K562 (cell line): Measurements from ENCODE around the gene UNC50. TPM values are rescaled to one million over a fixed set of nuclear protein-coding genes. Genes with fewer than 3 reads are reported as not detected.
"Not testable (repeated sequence)": the region's sequence is repeated elsewhere in the genome, so short reads cannot be mapped to it uniquely, and the experiment has no call there.

Experiments
- ATAC-seq: fragments of 200-7000 bp; cut with Tn5 transposase; 3 replicates; pipeline ENCODE4 v1.9.1; 2020; ENCODE audit warnings: moderate library complexity
- BruUV-seq: library from RNA; stranded (reverse); fragments of 400-500 nt; replicated peaks from 2 replicates; lab custom pipeline; 2021; lab: Mats Ljungman, UMichigan
- CTCF ChIA-PET: fragments of 300-600 bp; formaldehyde crosslinking; extraction: SDS; loops from one replicate; lab custom pipeline; 2021; ENCODE audit warnings: low intra/inter-chr PET ratio; lab: Yijun Ruan, JAX
- POLR2A ChIA-PET: fragments of 300-600, 350-650 bp; sonication (Branson Sonifier 250); formaldehyde crosslinking; extraction: SDS; loops from one replicate; lab custom pipeline; 2021; ENCODE audit warnings: antibody characterized with exemption, inconsistent platforms; lab: Yijun Ruan, JAX
- DNase-seq, 4 experiments: peaks; one replicate each; pipeline versions ENCODE4 v3.0.0 to v3.0.0-alpha.2; 2011 to 2018; ENCODE audit warnings: low spot score in 3 of 4, mixed read lengths in 3 of 4; ENCODE audit errors: extremely low read depth in 1 of 4
- FAIRE-seq: peaks from 2 replicates; lab custom pipeline; 2011; peaks lifted over from hg19 to GRCh38; lab: Jason Lieb, UNC
- H2AFZ ChIP-seq: 2 replicates; pipeline ENCODE4 v1.6.0; 2011; ENCODE audit warnings: low read depth, low read length, control low read depth, inconsistent platforms
- H3K27ac ChIP-seq: fragments of 200-600 bp; 3 replicates; pipeline ENCODE4 v1.8.0; 2011; ENCODE audit warnings: low read depth, mild to moderate bottlenecking, control low read depth, inconsistent platforms, low read length, moderate library complexity, mixed read lengths; ENCODE audit errors: extremely low read depth
- H3K27me3 ChIP-seq, 2 experiments: fragments of 300-600 bp in 1 of 2; 2 replicates in 1 of 2; 3 replicates in 1 of 2; pipeline versions ENCODE4 v1.6.0 to v1.8.0; 2011; ENCODE audit warnings: inconsistent platforms in 2 of 2, low read length in 2 of 2, mild to moderate bottlenecking in 1 of 2, mixed read lengths in 1 of 2, moderate library complexity in 1 of 2; ENCODE audit not compliant: control insufficient read depth in 2 of 2, insufficient read depth in 2 of 2
- H3K36me3 ChIP-seq: fragments of 300-600 bp; 3 replicates; pipeline ENCODE4 v1.8.0; 2011; ENCODE audit warnings: mild to moderate bottlenecking, low read length, inconsistent platforms; ENCODE audit not compliant: control insufficient read depth, insufficient read depth
- H3K4me1 ChIP-seq, 2 experiments: fragments of 200-600 bp in 1 of 2; replicated peaks in 1 of 2; 2 replicates in 1 of 2; 3 replicates in 1 of 2; pipeline versions ENCODE4 v1.5.1 to v1.8.0; 2011; ENCODE audit warnings: inconsistent platforms in 2 of 2, low read length in 2 of 2, mild to moderate bottlenecking in 1 of 2, mixed read lengths in 1 of 2, moderate library complexity in 1 of 2; ENCODE audit not compliant: control insufficient read depth in 2 of 2, insufficient read depth in 2 of 2
- H3K4me2 ChIP-seq: 2 replicates; pipeline ENCODE4 v1.6.1; 2011; ENCODE audit warnings: low read length, control low read depth, inconsistent platforms, mixed read lengths; ENCODE audit not compliant: insufficient read depth
- H3K4me3 ChIP-seq: fragments of 200-600 bp; sonication (generic), shearing (Covaris generic); 2 replicates; pipeline ENCODE4 v1.5.1; 2016; ENCODE audit warnings: control low read depth, inconsistent platforms
- H3K79me2 ChIP-seq: fragments of 200-600 bp; 3 replicates; pipeline ENCODE4 v1.8.0; 2011; ENCODE audit warnings: low read length, inconsistent platforms; ENCODE audit not compliant: control insufficient read depth, insufficient read depth
- H3K9ac ChIP-seq, 2 experiments: 2 replicates each; pipeline versions ENCODE4 v1.6.0 to v1.6.1; 2011; ENCODE audit warnings: low read depth in 2 of 2, low read length in 2 of 2, control low read depth in 1 of 2, inconsistent platforms in 1 of 2, mild to moderate bottlenecking in 1 of 2, mixed read lengths in 1 of 2; ENCODE audit not compliant: insufficient read depth in 1 of 2
- H3K9me1 ChIP-seq: one replicate; pipeline ENCODE4 v1.6.0; 2011; ENCODE audit warnings: inconsistent platforms, mild to moderate bottlenecking, low read length, moderate library complexity; ENCODE audit not compliant: control insufficient read depth, insufficient read depth
- H3K9me3 ChIP-seq: replicated peaks from 2 replicates; pipeline ENCODE4 v1.5.1; 2011; ENCODE audit warnings: low read depth, low read length, inconsistent platforms; ENCODE audit not compliant: control insufficient read depth, insufficient read depth
- H4K20me1 ChIP-seq: replicated peaks from 2 replicates; pipeline ENCODE4 v1.6.1; 2011; ENCODE audit warnings: low read length, inconsistent platforms, mixed read lengths; ENCODE audit not compliant: control insufficient read depth, insufficient read depth
- BRD9 ChIP-seq: fragments of 450-650 bp; IDR thresholded peaks from 2 replicates; pipeline ENCODE4 v1.6.1; 2018; ENCODE audit warnings: low read depth; ENCODE audit not compliant: partially characterized antibody
- NFIX ChIP-seq: fragments of 250-450 bp; sonication (Bioruptor Pico); IDR thresholded peaks from 2 replicates; pipeline ENCODE4 v1.4.0; 2020; ENCODE audit warnings: low read depth, mild to moderate bottlenecking, moderate library complexity
- WGBS: fragments of 100-300 bp; shearing (Covaris generic); methylation state at CpG from one replicate; pipeline ENCODE4 v1.1.6; 2016; ENCODE audit warnings: low coverage, mixed read lengths; ENCODE audit not compliant: insufficient coverage; ENCODE audit errors: missing lambda C conversion rate; 5-methylcytosine and 5-hydroxymethylcytosine counted together
- in situ Hi-C: fragments of 300-500 bp; cut with MboI; formaldehyde crosslinking; loops from 4 replicates; pipeline ENCODE4 v1.15.0; 2018; ENCODE audit warnings: inconsistent platforms, mixed read lengths
- intact Hi-C: fragments of 100-400 bp; cut with micrococcal nuclease; formaldehyde crosslinking; loops from 2 replicates; pipeline ENCODE4 v1.14.2; 2022
- polyA plus RNA-seq, 8 experiments: library from polyadenylated mRNA; depleted of rRNA in 4 of 8; stranded (reverse) in 5 of 8; unstranded in 3 of 8; fragments of >200 nt; fragmentation: Nextera tagmentation in 2 of 8; fragmentation: Illumina TruSeq in 1 of 8; extraction: Ambion mirVana in 2 of 8; extraction: Trizol in 1 of 8; gene quantifications; 2 replicates each; pipeline versions ENCODE4 v1.2.1 to v1.2.3, GENCODE V29; 2011 to 2014; ENCODE audit warnings: inconsistent platforms in 1 of 8, missing spikeins in 1 of 8
- total RNA-seq, 7 experiments: library from RNA; depleted of rRNA in 6 of 7; stranded (reverse); fragments of >200 nt in 6 of 7; fragmentation: Illumina TruSeq in 2 of 7; extraction: Trizol in 2 of 7; gene quantifications; 2 replicates each; pipeline versions ENCODE4 v1.2.1 to v1.2.3, GENCODE V29; 2011 to 2021; ENCODE audit warnings: low replicate concordance in 1 of 7
- TF ChIP-seq, protein P1 (sequence below): fragments of 200-800 bp; sonication (Bioruptor generic); IDR thresholded peaks from 2 replicates; pipeline ENCODE4 v1.6.1; 2017; ENCODE audit warnings: missing genetic modification characterization, missing compliant biosample characterization
- TF ChIP-seq, protein P2 (sequence below), 2 experiments: fragments of 450-650 bp; IDR thresholded peaks; 2 replicates each; pipeline ENCODE4 v1.6.1; 2018; ENCODE audit warnings: mild to moderate bottlenecking in 2 of 2, low read depth in 1 of 2; ENCODE audit not compliant: partially characterized antibody in 2 of 2

The UNC50 gene
- total and polyA plus RNA-seq, 9 of the 15 experiments (the other 6 are each of a cell fraction or from before 2014, with no cell fraction given), result 30.0 to 52.9 (median 35.9) TPM

DNA sequence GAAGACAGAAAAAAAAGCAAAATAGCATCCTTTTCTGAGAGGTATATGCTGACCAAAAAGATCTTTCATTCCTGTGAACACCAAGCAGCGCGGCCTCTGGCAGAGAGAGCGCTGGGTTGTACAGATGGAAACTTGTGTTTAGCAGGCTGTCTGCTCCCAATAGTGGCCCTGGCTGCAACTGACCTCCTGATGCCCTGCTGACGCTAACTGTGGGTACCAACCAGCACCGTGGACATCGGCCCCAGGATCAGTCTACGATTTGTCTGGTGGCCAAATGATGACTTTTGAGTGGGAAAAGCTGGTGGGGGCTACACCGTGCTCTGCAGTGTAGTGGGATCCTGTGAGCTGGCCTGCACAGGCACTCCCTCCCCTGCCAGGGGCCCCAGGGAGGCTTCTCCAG lies 15.8 kb upstream of the UNC50 start (continued):
- TF ChIP-seq, protein P1, sequence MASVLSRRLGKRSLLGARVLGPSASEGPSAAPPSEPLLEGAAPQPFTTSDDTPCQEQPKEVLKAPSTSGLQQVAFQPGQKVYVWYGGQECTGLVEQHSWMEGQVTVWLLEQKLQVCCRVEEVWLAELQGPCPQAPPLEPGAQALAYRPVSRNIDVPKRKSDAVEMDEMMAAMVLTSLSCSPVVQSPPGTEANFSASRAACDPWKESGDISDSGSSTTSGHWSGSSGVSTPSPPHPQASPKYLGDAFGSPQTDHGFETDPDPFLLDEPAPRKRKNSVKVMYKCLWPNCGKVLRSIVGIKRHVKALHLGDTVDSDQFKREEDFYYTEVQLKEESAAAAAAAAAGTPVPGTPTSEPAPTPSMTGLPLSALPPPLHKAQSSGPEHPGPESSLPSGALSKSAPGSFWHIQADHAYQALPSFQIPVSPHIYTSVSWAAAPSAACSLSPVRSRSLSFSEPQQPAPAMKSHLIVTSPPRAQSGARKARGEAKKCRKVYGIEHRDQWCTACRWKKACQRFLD (CRISPR knock-in tag), result no peak
- TF ChIP-seq BRD9 (no peak), NFIX (no peak)

DNA sequence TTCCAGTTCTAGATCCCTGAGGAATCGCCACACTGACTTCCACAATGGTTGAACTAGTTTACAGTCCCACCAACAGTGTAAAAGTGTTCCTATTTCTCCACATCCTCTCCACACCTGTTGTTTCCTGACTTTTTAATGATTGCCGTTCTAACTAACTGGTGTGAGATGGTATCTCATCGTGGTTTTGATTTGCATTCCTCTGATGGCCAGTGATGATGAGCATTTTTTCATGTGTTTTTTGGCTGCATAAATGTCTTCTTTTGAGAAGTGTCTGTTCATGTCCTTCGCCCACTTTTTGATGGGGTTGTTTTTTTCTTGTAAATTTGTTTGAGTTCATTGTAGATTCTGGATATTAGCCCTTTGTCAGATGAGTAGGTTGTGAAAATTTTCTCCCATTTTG lies 13.7 kb upstream of the UNC50 start:
- BruUV-seq, ATAC-seq, POLR2A ChIA-PET, H3K9me3 ChIP-seq, H3K27ac ChIP-seq, H3K4me3 ChIP-seq, in situ Hi-C loops, CTCF ChIA-PET, DNase-seq, H3K27me3 ChIP-seq, H3K9me1 ChIP-seq, H3K4me1 ChIP-seq, H4K20me1 ChIP-seq, FAIRE-seq, intact Hi-C loops, H2AFZ ChIP-seq, H3K79me2 ChIP-seq, H3K4me2 ChIP-seq, H3K9ac ChIP-seq: not testable (repeated sequence)
- TF ChIP-seq, protein P2, sequence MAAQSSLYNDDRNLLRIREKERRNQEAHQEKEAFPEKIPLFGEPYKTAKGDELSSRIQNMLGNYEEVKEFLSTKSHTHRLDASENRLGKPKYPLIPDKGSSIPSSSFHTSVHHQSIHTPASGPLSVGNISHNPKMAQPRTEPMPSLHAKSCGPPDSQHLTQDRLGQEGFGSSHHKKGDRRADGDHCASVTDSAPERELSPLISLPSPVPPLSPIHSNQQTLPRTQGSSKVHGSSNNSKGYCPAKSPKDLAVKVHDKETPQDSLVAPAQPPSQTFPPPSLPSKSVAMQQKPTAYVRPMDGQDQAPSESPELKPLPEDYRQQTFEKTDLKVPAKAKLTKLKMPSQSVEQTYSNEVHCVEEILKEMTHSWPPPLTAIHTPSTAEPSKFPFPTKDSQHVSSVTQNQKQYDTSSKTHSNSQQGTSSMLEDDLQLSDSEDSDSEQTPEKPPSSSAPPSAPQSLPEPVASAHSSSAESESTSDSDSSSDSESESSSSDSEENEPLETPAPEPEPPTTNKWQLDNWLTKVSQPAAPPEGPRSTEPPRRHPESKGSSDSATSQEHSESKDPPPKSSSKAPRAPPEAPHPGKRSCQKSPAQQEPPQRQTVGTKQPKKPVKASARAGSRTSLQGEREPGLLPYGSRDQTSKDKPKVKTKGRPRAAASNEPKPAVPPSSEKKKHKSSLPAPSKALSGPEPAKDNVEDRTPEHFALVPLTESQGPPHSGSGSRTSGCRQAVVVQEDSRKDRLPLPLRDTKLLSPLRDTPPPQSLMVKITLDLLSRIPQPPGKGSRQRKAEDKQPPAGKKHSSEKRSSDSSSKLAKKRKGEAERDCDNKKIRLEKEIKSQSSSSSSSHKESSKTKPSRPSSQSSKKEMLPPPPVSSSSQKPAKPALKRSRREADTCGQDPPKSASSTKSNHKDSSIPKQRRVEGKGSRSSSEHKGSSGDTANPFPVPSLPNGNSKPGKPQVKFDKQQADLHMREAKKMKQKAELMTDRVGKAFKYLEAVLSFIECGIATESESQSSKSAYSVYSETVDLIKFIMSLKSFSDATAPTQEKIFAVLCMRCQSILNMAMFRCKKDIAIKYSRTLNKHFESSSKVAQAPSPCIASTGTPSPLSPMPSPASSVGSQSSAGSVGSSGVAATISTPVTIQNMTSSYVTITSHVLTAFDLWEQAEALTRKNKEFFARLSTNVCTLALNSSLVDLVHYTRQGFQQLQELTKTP (IDR thresholded peaks at IDR 0.05; ENCODE audit: low read depth in 1 of 2, partially characterized antibody in 2 of 2), result peak in 1 of 2 experiments; percentile 98
- H3K36me3 ChIP-seq, result peaks cover 25% of the 10 kb centered on the region; the same call in 2 of the 3 replicates
- 86% methylated on average over 2 of the region's 4 CpGs for WGBS
